Measurements from ENCODE around the gene POMT2.
"Not testable (repeated sequence)": the region's sequence is repeated elsewhere in the genome, so short reads cannot be mapped to it uniquely, and the experiment has no call there.

The POMT2 gene

DNA sequence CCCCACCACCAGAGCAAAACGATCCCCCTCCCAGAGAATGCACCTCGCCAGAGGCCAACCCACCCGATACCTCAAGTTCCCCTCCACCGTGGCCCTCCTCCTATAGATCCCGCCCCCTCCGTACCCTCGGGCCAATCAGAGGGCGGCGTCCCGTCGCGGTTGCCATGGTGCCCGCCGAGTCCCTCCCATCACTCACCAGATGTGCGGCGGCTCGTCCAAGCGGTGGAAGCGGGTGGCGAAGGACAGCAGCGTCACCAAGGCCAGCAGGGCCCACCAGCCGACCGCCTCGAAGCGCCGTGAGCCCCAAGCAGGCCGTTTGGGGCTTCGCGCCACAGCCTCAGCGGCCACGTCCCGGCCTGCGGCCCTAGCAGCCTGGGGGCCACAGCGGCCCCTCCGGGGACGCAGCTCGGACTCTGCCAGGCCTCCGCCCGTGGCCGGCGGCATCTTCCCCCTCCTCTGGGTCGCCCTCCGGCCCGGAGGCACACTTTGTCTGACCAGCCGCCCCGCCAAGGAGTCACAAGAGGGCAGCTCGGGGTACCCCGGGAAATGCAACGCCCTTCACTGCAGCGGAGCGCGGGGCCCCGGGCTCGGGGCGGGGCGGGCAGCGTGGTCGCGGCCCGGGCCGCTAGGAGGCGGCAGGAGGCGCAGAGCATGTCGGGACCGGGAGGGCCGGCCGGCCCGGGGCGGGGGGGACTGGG lies at the start of gene POMT2:
Gene POMT2, minus strand, starts transcription at position 646 of the 698 bp plus-strand sequence. Its CDS starts 202 bp downstream, at position 444.
- DNase-seq (ENCODE audit: low read depth in 2 of 2), result peak; percentile 84 to 85

DNA sequence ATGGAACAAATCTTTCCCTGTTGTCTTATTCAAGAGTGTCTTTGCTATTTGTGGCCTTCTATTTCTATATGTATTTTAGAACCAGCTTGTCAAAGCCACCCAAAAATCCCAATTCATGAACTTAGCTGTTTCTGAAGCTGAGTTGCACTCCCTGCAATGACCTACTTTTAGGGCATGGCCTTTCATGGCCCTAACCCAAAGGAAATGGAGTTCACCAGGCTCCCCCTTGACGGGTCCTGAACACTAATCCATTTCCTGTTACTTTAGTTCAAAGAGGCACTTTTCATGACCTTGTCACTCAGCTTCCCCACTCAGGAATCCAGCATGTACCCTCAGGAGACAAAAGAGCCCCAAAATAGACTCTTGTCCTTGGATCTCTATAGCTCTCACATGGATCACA lies 48.6 kb upstream of the POMT2 start:
- no peak for DNase-seq (ENCODE audit: low read depth in 2 of 2)

GRCh38 chr14:77364146-77364545 lies 43.5 kb upstream of the POMT2 start:
- no peak for DNase-seq (ENCODE audit: low read depth in 2 of 2)

DNA sequence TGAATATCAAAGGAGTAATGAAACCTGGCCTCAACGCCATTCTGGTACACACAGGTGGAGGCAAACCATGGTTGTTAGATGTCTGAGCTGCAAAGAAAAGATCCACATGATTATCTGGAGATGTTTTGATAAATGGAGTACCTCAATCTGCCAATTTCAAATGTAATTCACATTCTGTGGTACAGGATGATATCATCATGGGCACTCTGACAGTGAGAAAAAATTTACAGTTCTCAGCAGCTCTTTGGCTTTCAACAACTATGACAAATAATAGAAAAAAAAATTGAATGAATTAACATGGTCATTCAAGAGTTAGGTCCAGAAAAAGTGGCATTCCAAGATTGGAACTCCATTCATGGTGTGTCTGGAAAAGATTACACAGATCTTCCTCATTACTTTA lies 38.9 kb upstream of the POMT2 start:
- DNase-seq (ENCODE audit: low read depth in 2 of 2), result no peak

GRCh38 chr14:77356899-77357298 lies 36.2 kb upstream of the POMT2 start:
- DNase-seq (ENCODE audit: low read depth in 2 of 2), result no peak

- DNase-seq (ENCODE audit: low read depth in 2 of 2), result no peak
Observed at GRCh38 chr14:77355811-77356210, 35.1 kb upstream of the POMT2 start.

DNA sequence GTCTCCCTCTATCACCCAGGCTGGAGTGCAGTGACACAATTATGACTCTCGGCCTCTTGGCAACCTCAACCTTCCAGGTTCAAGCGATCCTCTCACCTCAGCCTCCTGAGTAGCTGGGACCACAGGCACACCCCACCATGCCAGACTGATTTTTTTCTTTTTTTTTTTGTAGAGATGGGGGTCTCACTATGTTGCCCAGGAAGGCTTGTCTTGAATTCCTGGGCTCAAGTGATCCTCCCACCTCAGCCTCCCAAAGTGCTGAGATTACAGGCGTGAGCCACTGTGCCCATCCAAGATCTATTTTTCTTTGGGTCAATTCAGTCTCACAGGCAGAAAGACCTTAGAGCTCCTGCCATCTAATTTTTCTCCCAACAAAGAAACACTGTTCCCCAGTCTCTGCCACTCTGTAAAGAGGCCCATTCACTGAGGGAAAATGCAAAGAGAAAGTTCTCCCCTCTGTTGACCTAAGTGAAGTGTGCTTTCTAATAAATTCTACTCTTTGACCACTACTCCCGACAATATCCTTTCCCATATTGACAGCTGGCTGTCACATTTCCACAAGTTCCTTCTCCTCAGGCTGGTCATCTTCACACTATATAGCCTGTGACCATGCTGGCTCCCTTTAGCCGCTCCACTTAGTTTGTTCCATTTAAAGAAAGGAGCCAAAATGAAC lies 32.9 kb upstream of the POMT2 start:
- DNase-seq (ENCODE audit: low read depth in 2 of 2), result no peak

DNA sequence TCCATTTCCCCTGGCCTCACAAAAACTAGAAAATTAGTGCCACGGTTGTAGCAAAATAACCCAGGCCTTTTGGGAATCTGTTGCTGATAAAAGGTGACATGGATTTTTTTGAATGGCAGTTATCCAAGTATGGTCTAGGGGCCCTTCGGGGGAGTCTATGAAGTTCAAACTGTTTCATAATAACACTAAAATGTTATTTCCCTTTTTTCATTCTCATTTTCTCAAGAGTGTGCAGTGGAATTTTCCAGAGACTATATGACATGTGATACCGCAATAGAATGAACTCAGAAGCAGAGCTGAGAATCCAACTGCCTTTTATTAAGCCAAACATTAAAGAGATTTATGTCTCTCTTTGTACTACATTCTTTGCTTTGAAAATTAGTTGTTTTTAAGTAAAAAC lies 27.1 kb upstream of the POMT2 start:
- DNase-seq (ENCODE audit: low read depth in 2 of 2), result no peak

GRCh38 chr14:77346495-77346894 lies 25.8 kb upstream of the POMT2 start:
- no peak for DNase-seq (ENCODE audit: low read depth in 2 of 2)

GRCh38 chr14:77344377-77344996 lies 23.8 kb upstream of the POMT2 start:
- DNase-seq (ENCODE audit: low read depth in 2 of 2), result no peak

DNA sequence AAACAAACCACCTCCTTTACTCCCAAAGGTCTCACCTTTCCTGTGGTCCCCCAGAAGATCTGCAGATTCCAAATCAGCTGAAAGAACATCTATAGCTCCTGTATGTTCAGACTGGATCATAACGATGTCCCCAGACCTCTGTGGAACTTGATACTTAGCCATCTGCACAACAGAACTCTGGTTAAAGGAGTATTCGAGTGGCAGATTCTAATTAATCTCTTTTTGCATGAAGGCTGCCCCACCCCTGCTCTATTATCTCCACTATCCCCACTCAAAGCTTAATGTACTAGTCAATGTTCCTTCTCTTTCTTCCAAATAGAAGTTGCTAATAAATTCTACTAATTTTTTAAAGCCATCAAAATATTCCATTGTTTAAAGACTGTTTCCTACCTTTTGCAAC lies 23.0 kb upstream of the POMT2 start:
- DNase-seq (ENCODE audit: low read depth in 2 of 2), result no peak

DNA sequence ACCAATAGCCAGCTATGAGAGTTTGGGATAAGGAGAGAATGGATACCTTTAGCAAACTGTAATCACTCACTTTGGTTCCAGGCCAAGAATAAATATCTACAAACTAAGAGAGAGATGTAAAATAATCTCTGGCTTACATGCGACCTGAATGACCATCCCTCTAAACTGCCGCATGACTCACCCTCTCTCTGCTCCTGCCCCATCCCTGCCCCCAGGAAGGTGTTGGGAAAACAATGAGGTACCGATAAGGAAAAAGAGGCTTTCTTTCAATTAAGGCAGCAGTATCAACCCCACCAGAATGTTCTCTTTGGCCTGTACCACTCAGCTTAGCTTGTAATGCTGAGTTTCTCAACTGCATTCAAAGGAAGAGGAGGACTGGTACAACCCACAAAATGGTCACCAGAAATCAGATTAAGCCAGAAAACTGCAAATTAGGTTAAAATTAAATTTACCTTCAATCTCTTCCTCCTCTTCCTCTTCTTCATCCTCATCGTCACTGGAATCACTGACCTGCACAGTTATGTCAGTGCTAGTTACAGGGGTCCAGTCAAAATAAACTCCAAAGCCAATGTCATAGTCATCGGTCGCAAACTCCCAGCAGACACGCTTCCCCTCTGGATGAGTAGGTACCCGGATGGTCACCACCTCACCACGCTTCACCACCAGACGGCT lies 22.2 kb upstream of the POMT2 start:
- DNase-seq (ENCODE audit: low read depth in 2 of 2), result no peak

DNA sequence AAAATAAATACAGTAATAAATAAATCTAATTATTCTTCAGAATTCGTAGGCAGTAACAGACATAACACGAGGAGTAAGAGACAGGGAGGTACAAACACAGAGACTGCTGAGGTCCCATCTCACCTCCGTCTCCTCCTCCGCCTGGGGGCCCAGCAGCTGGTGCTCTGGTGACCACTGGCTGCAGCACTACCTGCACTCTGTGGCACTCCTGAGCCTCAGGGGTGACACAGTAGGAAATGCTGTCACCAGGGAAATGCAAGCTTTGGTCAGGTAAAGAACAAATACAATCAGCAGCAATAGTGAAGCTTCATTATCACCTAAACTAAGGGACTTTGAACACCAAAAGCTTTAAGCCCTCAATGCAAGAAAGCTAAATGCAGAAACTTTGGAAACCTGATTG lies 19.7 kb upstream of the POMT2 start:
- DNase-seq (ENCODE audit: low read depth in 2 of 2), result no peak

GRCh38 chr14:77339407-77339806 lies 18.7 kb upstream of the POMT2 start:
- DNase-seq (ENCODE audit: low read depth in 2 of 2), result no peak

GRCh38 chr14:77338302-77338701 lies 17.6 kb upstream of the POMT2 start:
- no peak for DNase-seq (ENCODE audit: low read depth in 2 of 2)

- DNase-seq (ENCODE audit: low read depth in 2 of 2), result no peak
Observed at GRCh38 chr14:77337880-77338279, 17.2 kb upstream of the POMT2 start.

- DNase-seq (ENCODE audit: low read depth in 2 of 2), result not testable (repeated sequence)
Observed at GRCh38 chr14:77337255-77337654, 16.6 kb upstream of the POMT2 start.

DNA sequence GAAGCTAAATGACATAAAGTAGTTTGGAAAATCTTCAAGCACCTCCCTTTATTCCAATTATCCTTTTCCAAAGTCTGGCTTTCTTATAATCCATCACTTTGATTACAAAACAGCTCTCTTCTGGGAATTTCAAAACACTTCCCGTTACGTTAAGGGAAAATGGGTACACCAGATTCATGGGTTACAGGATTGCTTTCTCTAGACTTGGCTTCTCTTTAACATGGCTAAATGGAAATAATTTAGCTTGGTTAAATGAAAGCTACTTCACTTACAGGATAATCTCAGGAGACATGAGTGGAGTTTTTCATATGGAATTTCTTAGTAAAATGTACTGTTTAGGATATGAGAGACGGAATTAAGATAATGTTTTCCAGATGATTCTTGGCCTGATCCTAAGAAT lies 14.9 kb upstream of the POMT2 start:
- no peak for DNase-seq (ENCODE audit: low read depth in 2 of 2)

DNA sequence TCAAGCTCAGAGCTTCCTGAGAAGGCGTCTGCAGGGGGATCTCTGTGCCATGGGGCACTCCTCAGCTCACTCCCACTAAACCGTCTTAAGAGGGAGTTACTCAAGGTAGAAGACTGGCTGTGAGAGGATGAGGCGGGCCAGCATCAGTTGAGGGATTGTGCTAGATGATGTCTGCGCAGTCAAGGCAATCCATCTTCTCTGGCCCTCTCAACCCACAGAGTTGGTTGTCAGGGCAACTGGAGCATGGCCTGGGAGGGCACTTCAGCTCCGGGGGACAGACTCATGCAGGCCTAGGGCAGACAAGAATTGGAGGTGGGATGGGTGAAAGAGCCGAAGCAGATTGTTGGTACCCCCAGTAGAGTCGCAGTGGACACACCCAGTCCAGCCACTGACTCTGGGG lies 9.2 kb upstream of the POMT2 start:
- no peak for DNase-seq (ENCODE audit: low read depth in 2 of 2)

GRCh38 chr14:77327111-77327510 lies 6.4 kb upstream of the POMT2 start:
- no peak for DNase-seq (ENCODE audit: low read depth in 2 of 2)

GRCh38 chr14:77325746-77326094 lies 5.0 kb upstream of the POMT2 start:
- DNase-seq (ENCODE audit: low read depth in 2 of 2), result no peak

DNA sequence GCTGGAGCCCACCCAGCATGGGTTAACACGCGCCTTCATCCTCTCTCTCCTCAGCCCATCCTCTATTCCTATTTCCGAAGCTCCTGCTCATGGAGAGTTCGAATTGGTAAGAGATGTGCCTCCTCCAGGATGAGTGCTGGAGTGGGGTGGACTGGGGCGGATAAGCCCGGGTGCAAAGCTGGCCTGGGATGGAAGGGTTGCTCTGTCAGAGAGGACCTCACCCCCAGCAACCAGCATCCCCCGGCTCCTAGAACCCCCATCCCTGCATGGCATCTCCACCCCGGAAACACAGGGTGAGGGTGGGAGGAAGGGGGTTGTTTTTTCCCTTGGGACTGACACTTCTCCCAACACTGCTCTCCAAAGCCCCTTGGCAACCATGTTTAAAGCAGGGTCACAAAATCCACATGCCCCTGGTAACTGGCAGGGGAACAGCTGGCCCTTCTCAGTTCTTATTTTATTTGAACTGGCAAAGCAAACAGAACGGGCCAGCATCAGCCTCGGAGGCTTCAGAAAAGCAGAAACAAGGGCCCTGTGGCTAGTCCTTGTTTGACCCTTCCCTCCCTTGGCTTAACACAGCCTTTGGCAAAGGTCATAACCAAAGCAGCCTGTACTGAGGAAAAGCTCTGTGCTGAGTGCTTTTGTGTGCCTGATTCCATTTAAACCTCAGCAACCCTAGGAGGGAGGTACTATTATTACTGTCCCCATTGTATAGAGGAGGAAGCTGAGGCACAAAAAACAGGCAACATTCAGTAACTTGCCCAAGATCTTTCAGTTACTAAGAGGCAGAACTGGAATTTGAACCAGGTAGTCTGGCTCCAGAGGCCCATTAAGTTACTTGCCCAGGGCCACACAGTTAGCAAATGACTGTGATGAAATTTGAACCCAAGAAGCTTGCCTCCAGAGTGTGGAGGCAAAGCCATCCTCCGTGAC lies 4.4 kb upstream of the POMT2 start:
- no peak for DNase-seq (ENCODE audit: low read depth in 2 of 2)
